CD4-positive, alpha-beta memory T cell (primary cell): ENCODE data around the gene STIL. TPM values are rescaled to one million over a fixed set of nuclear protein-coding genes. Genes with fewer than 3 reads are reported as not detected.

ENCODE experiments used
- CTCF ChIA-PET: fragments of 350-600 bp; sonication (Branson Sonifier 250); formaldehyde crosslinking; loops from one replicate; lab custom pipeline; 2021; ENCODE audit warnings: inconsistent platforms; ENCODE audit not compliant: partially characterized antibody; lab: Charles Lee
- POLR2A ChIA-PET: fragments of 350-600 bp; sonication (Branson Sonifier 250); formaldehyde crosslinking; loops from one replicate; lab custom pipeline; 2021; ENCODE audit not compliant: partially characterized antibody; lab: Charles Lee
- DNase-seq, 5 donors: peaks; one replicate each; pipeline versions ENCODE4 v3.0.0 to v3.0.0-alpha.2; 2020 to 2022; ENCODE audit warnings: mixed read lengths in 1 of 5
- H3K27ac ChIP-seq: one replicate; pipeline ENCODE4 v1.7.0; 2013; ENCODE audit warnings: low read depth, low read length
- H3K27me3 ChIP-seq: 2 replicates; pipeline ENCODE4 v1.7.0; 2013; ENCODE audit warnings: mild to moderate bottlenecking, low read length, moderate library complexity; ENCODE audit not compliant: insufficient read depth
- H3K36me3 ChIP-seq: 2 replicates; pipeline ENCODE4 v1.7.0; 2013; ENCODE audit warnings: mild to moderate bottlenecking, low read length, moderate library complexity; ENCODE audit not compliant: insufficient read depth
- H3K4me1 ChIP-seq: 2 replicates; pipeline ENCODE4 v1.7.0; 2013; ENCODE audit warnings: mild to moderate bottlenecking, low read length, moderate library complexity; ENCODE audit not compliant: insufficient read depth
- H3K4me3 ChIP-seq, 2 donors: one replicate each; pipeline ENCODE4 v1.7.0; 2013; ENCODE audit warnings: low read length in 2 of 2, mild to moderate bottlenecking in 1 of 2
- H3K9me3 ChIP-seq, 2 donors: one replicate each; pipeline ENCODE4 v1.7.0; 2013; ENCODE audit warnings: low read length in 2 of 2, control low read depth in 1 of 2; ENCODE audit not compliant: control insufficient read depth in 1 of 2
- H3K27ac Mint-ChIP-seq, 7 donors: one replicate each; pipeline ENCODE4 v1.8.0; 2020 to 2021; ENCODE audit warnings: mixed read lengths in 7 of 7, mild to moderate bottlenecking in 6 of 7, inconsistent platforms in 3 of 7, moderate library complexity in 3 of 7
- H3K27me3 Mint-ChIP-seq, 2 donors: one replicate each; pipeline ENCODE4 v1.8.0; 2020 to 2021; ENCODE audit warnings: mixed read lengths in 2 of 2
- H3K36me3 Mint-ChIP-seq, 2 donors: one replicate each; pipeline ENCODE4 v1.8.0; 2020 to 2021; ENCODE audit warnings: mixed read lengths in 2 of 2, inconsistent platforms in 1 of 2, mild to moderate bottlenecking in 1 of 2
- H3K4me1 Mint-ChIP-seq, 4 donors: one replicate each; pipeline ENCODE4 v1.8.0; 2020 to 2021; ENCODE audit warnings: mixed read lengths in 4 of 4, mild to moderate bottlenecking in 1 of 4
- H3K4me3 Mint-ChIP-seq, 8 donors: one replicate each; pipeline ENCODE4 v1.8.0; 2020 to 2021; ENCODE audit warnings: mixed read lengths in 8 of 8, mild to moderate bottlenecking in 7 of 8, moderate library complexity in 6 of 8, inconsistent platforms in 3 of 8
- H3K9me3 Mint-ChIP-seq, 8 donors: one replicate each; pipeline ENCODE4 v1.8.0; 2020 to 2021; ENCODE audit warnings: mixed read lengths in 8 of 8, mild to moderate bottlenecking in 5 of 8, inconsistent platforms in 3 of 8, moderate library complexity in 1 of 8
- intact Hi-C: fragments of 100-400 bp; cut with micrococcal nuclease; formaldehyde crosslinking; loops from one replicate; pipeline ENCODE4 v1.15.1; 2023
- polyA plus RNA-seq, 2 donors: library from polyadenylated mRNA; unstranded; fragments of 300-500 nt; fragmentation: Illumina TruSeq; gene quantifications; one replicate each; pipeline ENCODE4 v1.2.3, GENCODE V29; 2021
- total RNA-seq, 2 experiments: library from RNA; stranded (reverse); gene quantifications; one replicate each; pipeline ENCODE4 v1.2.3, GENCODE V29; 2021

STIL gene
- total and polyA plus RNA-seq, 4 experiments from 2014 or later, result 0.34 to 2.6 (median 1.3) TPM

DNA sequence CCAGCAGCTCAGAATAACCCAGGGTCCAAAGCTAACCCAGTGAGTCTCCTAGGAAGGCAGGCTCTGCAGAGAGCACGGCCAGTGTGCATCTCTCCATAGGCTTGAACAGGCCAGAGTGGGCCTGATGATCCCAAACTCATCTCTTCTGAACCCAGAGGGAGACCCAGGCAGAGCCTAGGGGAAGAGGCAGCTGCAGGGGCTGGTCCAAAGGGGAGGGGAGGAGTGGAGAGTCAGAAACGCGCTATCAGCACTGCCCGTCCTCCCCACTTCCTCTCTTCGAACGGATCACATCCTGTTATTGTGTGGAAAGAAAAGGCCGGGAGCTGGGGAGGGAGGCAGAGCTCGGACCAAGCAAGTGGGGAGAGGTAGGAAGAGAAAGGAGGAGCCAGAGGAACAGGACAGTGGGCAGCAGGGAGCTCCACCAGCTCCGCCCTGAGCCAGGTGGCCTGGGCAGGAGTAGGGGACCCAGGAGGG is 102.1 kb downstream of the STIL start:
- peaks cover 7 to 10% of the 10 kb centered on the region in 2 donors for H3K27me3 Mint-ChIP-seq
- no peak overlapping the region for H3K4me3 ChIP-seq
- CTCF ChIA-PET, result interaction anchor here (1.1 to 2.1 kb wide), 4 partner anchors 11 to 51 kb away, joined by 3 to 5 read pairs (median 4); no protein-coding TSS in a partner anchor
- intact Hi-C loops, result no loop called here
- POLR2A ChIA-PET, result no interaction called here
- no peaks in the 10 kb centered on the region for H3K36me3 ChIP-seq
- no peaks in the 10 kb centered on the region for H3K27me3 ChIP-seq
- no peaks in the 10 kb centered on the region for H3K4me1 ChIP-seq
- no peaks in the 10 kb centered on the region for H3K36me3 Mint-ChIP-seq
- no peaks in the 10 kb centered on the region for H3K9me3 ChIP-seq
- no peaks in the 10 kb centered on the region for H3K9me3 Mint-ChIP-seq
- H3K4me3 Mint-ChIP-seq, result no peak overlapping the region
- no peak overlapping the region for H3K27ac Mint-ChIP-seq
- DNase-seq, result no peak
- no peaks in the 10 kb centered on the region for H3K4me1 Mint-ChIP-seq
- no peak overlapping the region for H3K27ac ChIP-seq

GRCh38 chr1:47210666-47211065 is 103.3 kb downstream of the STIL start:
- peaks cover 8 to 15% of the 10 kb centered on the region in 2 donors for H3K27me3 Mint-ChIP-seq
- no peak overlapping the region for H3K4me3 ChIP-seq
- no peaks in the 10 kb centered on the region for H3K9me3 ChIP-seq
- H3K27ac ChIP-seq, result no peak overlapping the region
- H3K4me1 ChIP-seq, result no peaks in the 10 kb centered on the region
- ChIA-PET POLR2A (no interaction called here), CTCF (no interaction called here)
- no peaks in the 10 kb centered on the region for H3K4me1 Mint-ChIP-seq
- H3K36me3 ChIP-seq, result no peaks in the 10 kb centered on the region
- no peaks in the 10 kb centered on the region for H3K36me3 Mint-ChIP-seq
- intact Hi-C loops, result no loop called here
- H3K27me3 ChIP-seq, result no peaks in the 10 kb centered on the region
- no peak for DNase-seq
- H3K9me3 Mint-ChIP-seq, result no peaks in the 10 kb centered on the region
- no peak overlapping the region for H3K27ac Mint-ChIP-seq
- no peak overlapping the region for H3K4me3 Mint-ChIP-seq

DNA sequence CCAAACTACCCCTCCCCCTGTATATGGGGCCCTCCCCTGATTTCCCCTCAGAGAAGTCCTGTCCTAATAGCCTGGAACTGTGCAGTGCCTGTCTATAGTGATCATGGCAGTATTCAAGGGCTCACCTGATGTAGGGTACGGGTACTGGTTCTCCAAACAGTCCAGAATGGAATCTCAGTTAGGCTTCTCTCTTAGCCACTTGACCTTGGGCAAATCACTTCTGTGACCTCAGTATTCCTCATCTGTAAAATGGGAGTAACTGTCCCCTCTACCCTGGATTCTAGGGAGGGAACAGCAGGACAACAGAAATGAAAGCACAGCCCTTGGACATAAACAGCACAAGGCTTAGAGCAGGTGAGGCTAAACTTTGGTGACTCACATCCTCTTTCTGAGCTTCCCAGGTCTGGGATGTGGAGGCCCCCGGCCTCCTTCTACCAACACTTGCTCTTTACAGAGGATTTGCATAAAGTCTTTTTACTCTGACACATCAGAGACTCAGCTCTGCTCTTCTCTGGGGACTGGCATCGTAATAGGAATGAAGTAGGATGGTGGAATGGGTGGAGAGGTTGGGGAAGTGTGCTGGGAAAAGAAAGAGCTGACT is 104.1 kb downstream of the STIL start:
- Mint-ChIP-seq H3K9me3 (no peaks in the 10 kb centered on the region), H3K36me3 (no peaks in the 10 kb centered on the region), H3K4me1 (no peaks in the 10 kb centered on the region), H3K27ac (no peak overlapping the region), H3K27me3 (peaks cover 11 to 15% of the 10 kb centered on the region in 2 donors), H3K4me3 (no peak overlapping the region)
- no peak for DNase-seq
- intact Hi-C loops, result no loop called here
- POLR2A ChIA-PET, result no interaction called here
- Histone ChIP-seq H3K36me3 (no peaks in the 10 kb centered on the region), H3K4me3 (no peak overlapping the region), H3K27ac (no peak overlapping the region), H3K4me1 (no peaks in the 10 kb centered on the region), H3K9me3 (no peaks in the 10 kb centered on the region), H3K27me3 (no peaks in the 10 kb centered on the region)
- CTCF ChIA-PET, result interaction anchor here (3.2 kb wide), 1 partner anchor 16 kb away, joined by 16 read pairs; no protein-coding TSS in a partner anchor

DNA sequence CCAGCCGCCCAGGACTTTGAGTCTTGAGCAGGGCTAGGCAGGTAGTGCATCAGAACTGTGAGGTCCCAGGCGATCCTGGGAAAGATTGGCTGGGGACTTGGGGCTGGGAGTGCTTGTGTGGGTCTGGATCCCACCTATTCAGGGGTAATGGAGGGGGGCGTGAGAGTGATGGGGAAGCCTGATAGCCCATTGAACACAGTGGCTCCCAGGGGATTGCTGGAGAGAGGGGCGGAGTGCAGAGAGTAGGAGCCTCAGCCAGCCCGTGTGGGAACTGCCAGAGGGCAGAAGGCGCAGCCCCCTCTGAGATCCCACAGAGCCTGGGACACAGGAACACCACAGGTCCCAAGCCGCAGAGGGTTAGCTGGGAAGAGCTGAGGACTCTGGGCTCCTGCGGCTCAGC is 104.9 kb downstream of the STIL start:
- Histone ChIP-seq H3K4me1 (no peaks in the 10 kb centered on the region), H3K27ac (no peak overlapping the region), H3K36me3 (no peaks in the 10 kb centered on the region), H3K27me3 (no peaks in the 10 kb centered on the region), H3K4me3 (no peak overlapping the region), H3K9me3 (no peaks in the 10 kb centered on the region)
- POLR2A ChIA-PET, result no interaction called here
- Mint-ChIP-seq H3K4me1 (no peaks in the 10 kb centered on the region), H3K36me3 (no peaks in the 10 kb centered on the region), H3K27me3 (peaks cover 17 to 19% of the 10 kb centered on the region in 2 donors), H3K27ac (no peak overlapping the region), H3K4me3 (no peak overlapping the region), H3K9me3 (peaks cover 0 to 2% (median 0%) of the 10 kb centered on the region in 8 donors)
- CTCF ChIA-PET, result interaction anchor here (3.2 kb wide), 1 partner anchor 16 kb away, joined by 16 read pairs; no protein-coding TSS in a partner anchor
- intact Hi-C loops, result no loop called here
- DNase-seq, result no peak

GRCh38 chr1:47208374-47208850 is 105.5 kb downstream of the STIL start:
- no peak for DNase-seq

DNA sequence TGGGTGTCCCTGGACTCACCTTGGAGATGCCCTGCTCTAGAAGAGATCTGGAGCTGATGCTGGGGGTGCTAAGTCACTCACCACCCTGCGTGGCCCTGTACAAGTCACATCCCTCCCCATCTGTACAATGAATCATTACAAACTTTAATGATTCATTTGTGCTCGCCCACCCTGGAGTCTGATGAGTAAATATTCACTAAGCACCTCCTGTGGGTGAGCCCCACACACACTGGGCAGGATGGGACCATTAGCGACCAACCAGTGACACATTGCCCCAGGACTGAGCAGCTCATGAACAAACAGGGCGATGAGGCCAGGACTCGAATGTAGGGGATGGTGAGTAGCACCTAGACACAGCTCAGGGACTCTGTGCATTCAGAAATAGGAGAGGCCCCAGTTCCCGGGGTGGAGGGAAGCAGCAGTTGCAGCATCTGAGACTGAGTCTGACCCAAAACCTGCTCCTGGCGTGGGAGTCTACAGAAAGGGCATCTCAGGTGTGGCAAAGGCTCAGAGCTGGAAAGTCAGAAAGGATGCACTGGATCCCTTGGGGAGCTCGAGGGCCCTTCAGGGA is 106.1 kb downstream of the STIL start:
- Mint-ChIP-seq H3K9me3 (peaks cover 0 to 4% (median 0%) of the 10 kb centered on the region in 8 donors), H3K27me3 (peaks cover 18 to 26% of the 10 kb centered on the region in 2 donors), H3K27ac (no peak overlapping the region), H3K4me3 (no peak overlapping the region), H3K36me3 (no peaks in the 10 kb centered on the region), H3K4me1 (peaks cover 0 to 5% (median under 1%) of the 10 kb centered on the region in 4 donors)
- DNase-seq, result no peak
- intact Hi-C loops, result no loop called here
- CTCF ChIA-PET, result interaction anchor here (3.2 kb wide), 1 partner anchor 15 kb away, joined by 16 read pairs; no protein-coding TSS in a partner anchor
- Histone ChIP-seq H3K36me3 (no peaks in the 10 kb centered on the region), H3K27ac (no peak overlapping the region), H3K4me3 (no peak overlapping the region), H3K9me3 (no peaks in the 10 kb centered on the region), H3K27me3 (no peaks in the 10 kb centered on the region), H3K4me1 (no peaks in the 10 kb centered on the region)
- POLR2A ChIA-PET, result no interaction called here

More at GRCh38 chr1:47208374-47208850, 105.5 kb downstream of the STIL start:
- Histone ChIP-seq H3K27ac (no peak overlapping the region), H3K27me3 (no peaks in the 10 kb centered on the region), H3K36me3 (no peaks in the 10 kb centered on the region), H3K4me1 (no peaks in the 10 kb centered on the region), H3K4me3 (no peak overlapping the region), H3K9me3 (no peaks in the 10 kb centered on the region)
- Mint-ChIP-seq H3K4me3 (no peak overlapping the region), H3K36me3 (no peaks in the 10 kb centered on the region), H3K27ac (no peak overlapping the region), H3K9me3 (peaks cover 0 to 2% (median 0%) of the 10 kb centered on the region in 8 donors), H3K4me1 (peaks cover 0 to 3% (median under 1%) of the 10 kb centered on the region in 4 donors), H3K27me3 (peaks cover 17 to 22% of the 10 kb centered on the region in 2 donors)
- POLR2A ChIA-PET, result no interaction called here
- intact Hi-C loops, result no loop called here
- CTCF ChIA-PET, result interaction anchor here (3.2 kb wide), 1 partner anchor 15 kb away, joined by 16 read pairs; no protein-coding TSS in a partner anchor

- no peaks in the 10 kb centered on the region for H3K9me3 ChIP-seq
- Mint-ChIP-seq H3K4me1 (peaks cover 0 to 5% (median under 1%) of the 10 kb centered on the region in 4 donors), H3K4me3 (no peak overlapping the region), H3K36me3 (no peaks in the 10 kb centered on the region), H3K27me3 (peaks cover 20 to 26% of the 10 kb centered on the region in 2 donors), H3K9me3 (peaks cover 0 to 4% (median under 1%) of the 10 kb centered on the region in 8 donors), H3K27ac (no peak overlapping the region)
- no peaks in the 10 kb centered on the region for H3K4me1 ChIP-seq
- H3K27ac ChIP-seq, result no peak overlapping the region
- intact Hi-C loops, result no loop called here
- ChIA-PET POLR2A (no interaction called here), CTCF (interaction anchor here (2.2 kb wide), 1 partner anchor 13 kb away, joined by 16 read pairs; no protein-coding TSS in a partner anchor)
- H3K36me3 ChIP-seq, result no peaks in the 10 kb centered on the region
- H3K4me3 ChIP-seq, result no peak overlapping the region
- no peaks in the 10 kb centered on the region for H3K27me3 ChIP-seq
- no peak for DNase-seq
These were observed 108.0 kb downstream of the STIL start for GRCh38 chr1:47205918-47206317.
